IPS DF 4.7 (cell line): Measurements from ENCODE around the gene C6orf118.

Experiments used
- DNase-seq: peaks from one replicate; pipeline ENCODE4 v3.0.0-alpha.2; 2013; ENCODE audit warnings: low spot score; ENCODE audit errors: extremely low read depth

The C6orf118 gene

GRCh38 chr6:165308926-165309731 lies at the start of gene C6orf118:
C6orf118 (minus strand) TSS chr6:165309605; CDS start chr6:165309586, 19 bp downstream.
- peak; percentile 66 for DNase-seq

DNA sequence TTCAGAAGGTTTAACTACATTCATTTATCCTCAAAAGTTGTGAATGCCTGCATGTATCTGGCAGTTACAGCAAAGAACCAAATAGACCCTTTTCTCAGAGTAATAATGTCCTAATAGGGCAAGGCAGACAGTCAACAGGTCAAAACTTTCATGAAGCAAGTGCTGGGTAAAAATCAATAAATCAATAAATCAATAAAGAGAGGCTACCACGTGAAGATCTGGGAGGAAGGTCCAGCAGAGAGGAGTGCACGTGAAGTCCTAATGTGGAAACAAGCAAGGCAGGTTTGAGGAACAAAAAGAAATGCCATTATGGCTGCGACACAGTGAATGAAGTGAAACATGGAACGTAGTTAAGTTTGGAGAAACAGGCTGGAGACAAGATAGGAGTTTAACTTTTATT lies 36.3 kb upstream of the C6orf118 start:
- no peak for DNase-seq

GRCh38 chr6:165340532-165340931 lies 31.1 kb upstream of the C6orf118 start:
- DNase-seq = no peak

GRCh38 chr6:165325609-165326008 lies 16.2 kb upstream of the C6orf118 start:
- DNase-seq = no peak

- no peak for DNase-seq
Measured at GRCh38 chr6:165321555-165322145, 12.2 kb upstream of the C6orf118 start.

DNA sequence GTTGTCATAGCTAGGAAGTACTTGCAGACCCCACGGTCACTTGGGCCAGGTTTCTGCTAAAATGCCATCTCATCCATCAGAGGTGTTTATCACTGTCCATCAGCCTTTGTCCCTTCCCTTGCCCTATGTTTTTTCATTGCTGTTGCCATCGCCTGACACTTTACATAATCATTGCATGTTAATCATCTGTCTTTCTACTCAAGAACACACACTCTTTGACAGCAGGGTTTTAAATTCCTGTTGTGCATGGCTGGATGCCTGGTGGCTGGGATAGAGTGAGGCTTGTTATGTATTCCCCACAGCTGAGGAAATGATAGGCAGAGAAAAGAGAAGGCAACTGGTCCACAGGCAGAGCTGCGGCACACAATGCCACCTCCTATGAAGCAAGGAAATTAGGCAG lies 11.7 kb upstream of the C6orf118 start:
- DNase-seq = no peak

GRCh38 chr6:165317723-165318122 lies 8.3 kb upstream of the C6orf118 start:
- DNase-seq = no peak

DNA sequence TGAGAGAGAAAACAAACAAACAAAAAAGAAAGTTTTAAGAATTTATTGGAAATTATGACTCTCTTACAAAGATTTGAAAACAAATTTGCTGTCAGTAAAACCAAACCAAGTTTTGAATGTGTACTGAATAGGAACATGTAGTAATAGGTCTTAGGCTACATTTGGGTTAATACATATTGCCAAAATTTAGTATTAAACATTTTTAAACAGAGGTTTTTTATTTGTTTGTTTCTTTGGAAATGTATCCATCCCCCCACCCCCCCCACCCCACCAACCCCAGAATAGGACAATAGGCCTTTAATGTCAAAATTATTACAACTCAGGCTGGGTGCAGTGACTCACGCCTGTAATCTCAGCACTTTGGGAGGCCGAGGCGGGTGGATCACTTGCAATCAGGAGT lies 2.5 kb downstream of the C6orf118 start:
- no peak for DNase-seq

DNA sequence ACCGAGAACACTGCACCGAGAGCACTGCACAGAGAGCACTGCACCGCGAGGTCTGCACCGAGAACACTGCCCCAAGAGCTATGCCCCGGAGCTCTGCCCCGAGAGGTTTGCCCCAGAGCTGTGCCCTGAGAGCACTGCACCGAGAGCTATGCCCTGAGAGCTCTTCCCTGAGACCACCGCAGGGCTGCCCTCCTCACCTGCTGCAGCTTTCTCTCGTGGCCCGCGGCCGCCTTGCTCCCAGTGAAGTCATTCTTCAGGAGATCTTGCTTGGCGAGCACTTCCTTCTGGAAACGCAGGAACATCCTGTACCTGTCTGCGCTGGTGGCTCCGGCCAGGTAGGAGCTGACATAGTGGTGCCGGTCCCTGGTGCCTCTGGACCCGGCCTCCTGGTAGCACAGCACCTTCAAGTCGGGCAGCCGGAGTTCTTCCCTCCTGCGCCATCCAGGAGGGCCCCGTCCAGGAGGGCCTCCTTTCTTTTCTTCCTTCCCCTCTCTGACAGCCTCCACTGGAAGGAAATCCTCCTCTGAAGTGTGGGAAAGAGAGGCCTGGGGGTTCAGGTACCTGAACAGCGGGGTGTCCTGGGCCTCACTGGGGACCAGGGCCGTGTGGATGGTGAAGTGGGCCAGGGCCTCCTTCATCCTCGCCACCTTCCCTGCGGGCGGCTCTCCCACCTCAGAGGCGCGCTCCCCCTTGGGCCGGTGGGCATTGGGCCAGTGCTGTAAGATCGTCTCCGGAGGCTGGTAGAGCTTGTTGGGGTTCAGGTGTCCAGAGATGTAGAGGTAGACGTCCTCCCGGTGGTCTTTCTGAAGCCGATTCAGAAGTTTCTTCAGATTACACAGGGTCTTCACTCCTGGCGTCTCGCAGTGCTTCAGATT lies 7.8 kb downstream of the C6orf118 start:
- DNase-seq = no peak

DNA sequence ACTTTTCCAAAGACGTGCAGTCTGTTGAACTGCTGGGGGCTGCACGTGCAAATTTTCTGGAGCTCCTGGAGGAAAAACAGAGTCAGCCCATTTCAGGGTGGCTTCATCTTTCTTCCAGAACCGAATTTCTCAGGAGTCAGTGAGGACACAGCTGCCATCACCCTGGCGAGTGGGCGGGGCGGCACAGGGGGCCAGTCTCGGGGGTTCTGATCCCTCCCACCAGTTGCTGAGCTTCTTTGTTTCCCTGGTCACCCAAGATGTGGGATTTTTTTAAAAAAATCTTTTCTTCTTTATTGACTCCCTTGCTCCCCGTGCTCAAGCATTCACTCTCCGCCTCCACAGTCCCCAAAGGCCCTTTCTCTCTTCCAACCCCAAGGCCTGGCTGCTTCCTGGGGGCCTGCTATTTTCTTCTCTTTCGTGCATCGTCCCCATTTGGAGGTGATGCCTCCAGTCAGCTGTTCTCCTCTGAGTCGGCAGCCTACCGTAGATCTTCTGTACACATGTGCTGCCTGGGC lies 8.9 kb downstream of the C6orf118 start:
- DNase-seq = no peak

- no peak for DNase-seq
Measured at GRCh38 chr6:165298875-165299274, 10.5 kb downstream of the C6orf118 start.

- no peak for DNase-seq
Measured at GRCh38 chr6:165298402-165298801, 11.0 kb downstream of the C6orf118 start.

GRCh38 chr6:165292657-165293056 lies 16.7 kb downstream of the C6orf118 start:
- DNase-seq = no peak

- DNase-seq = no peak
Measured at GRCh38 chr6:165274611-165275010, 34.8 kb downstream of the C6orf118 start.

- DNase-seq = no peak
Measured at GRCh38 chr6:165272585-165272984, 36.8 kb downstream of the C6orf118 start.

DNA sequence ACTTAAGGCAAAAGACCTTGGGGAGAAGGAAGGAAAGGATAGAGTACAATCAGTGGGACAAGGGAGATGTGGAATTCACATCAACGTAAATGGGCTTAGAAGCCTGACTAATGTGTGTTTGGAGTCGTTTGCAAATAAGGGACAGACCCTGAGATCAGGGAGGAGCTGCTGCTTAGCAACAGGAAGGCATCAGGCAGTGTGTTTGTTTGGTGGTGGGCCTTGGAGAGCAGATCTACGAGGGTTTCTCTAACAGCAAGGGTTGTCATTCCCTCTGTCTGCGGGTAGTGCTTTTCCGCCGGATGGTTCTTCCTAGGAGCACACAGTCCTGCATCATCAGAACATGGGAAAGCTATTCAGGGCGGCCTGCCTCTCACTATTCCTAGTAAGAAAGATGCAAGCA lies 40.4 kb downstream of the C6orf118 start:
- DNase-seq = no peak

GRCh38 chr6:165266621-165267020 lies 42.8 kb downstream of the C6orf118 start:
- DNase-seq = no peak

DNA sequence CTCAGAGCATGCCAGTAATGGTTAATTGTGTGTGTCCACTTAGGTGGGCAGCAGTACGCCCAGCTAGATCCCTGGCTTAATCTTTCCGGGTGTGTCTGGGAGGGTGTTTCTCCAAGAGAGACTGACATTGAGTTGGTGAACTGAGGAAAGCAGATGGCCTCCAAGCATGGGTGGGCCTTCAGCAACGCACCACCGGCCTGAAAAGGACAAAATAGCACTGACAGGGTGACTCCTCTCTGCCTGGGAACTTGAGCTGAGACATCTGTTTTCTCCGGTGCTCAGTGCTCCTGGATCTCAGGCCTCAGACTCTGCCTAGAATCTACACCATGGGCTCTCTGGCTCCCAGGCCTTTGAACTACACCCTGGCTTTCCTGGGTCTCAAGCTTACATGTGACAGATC lies 43.2 kb downstream of the C6orf118 start:
- no peak for DNase-seq

DNA sequence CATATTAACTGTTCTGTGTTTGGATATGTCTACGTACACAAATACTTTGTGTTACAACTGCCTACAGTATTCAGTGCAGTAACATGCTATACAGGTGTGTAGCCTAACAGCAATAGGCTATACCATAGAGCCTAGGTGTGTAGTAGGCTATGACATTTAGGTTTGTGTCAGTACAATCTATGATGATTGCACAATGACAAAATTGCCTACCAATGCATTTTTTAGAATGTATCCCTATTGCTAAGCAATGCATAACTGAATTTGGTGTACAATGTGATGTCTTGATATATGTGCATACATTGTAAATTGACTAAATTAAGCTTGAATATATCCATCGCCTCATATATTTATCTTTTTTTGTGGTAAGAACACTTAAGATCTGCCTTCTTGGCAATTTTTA lies 48.9 kb downstream of the C6orf118 start:
- DNase-seq = no peak

- no peak for DNase-seq
Measured at GRCh38 chr6:165249808-165250207, 59.6 kb downstream of the C6orf118 start.

- DNase-seq = no peak
Measured at GRCh38 chr6:165245701-165246100, 63.7 kb downstream of the C6orf118 start.

DNA sequence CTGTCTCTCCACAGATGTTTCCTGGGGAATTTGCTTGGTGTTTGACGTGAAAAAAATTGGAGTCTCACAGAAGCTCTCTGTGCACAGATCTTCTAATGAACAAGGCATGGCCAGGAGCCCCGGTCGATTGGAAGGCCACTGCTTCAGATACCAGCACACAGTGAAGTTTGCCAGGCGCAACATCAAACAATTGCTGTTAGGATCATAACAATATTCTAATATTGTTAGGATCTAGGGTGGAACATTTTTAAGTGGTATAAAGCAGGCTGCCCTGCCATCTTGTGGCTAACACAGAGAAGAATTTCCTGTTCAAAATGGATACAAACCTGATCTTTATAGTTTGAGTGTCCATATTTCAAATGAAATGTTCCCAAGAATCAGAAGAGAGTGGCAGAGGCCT lies 64.1 kb downstream of the C6orf118 start:
- DNase-seq = no peak
